H1 (cell line): ENCODE data around the gene NCKIPSD. TPM values are rescaled to one million over a fixed set of nuclear protein-coding genes. Genes with fewer than 3 reads are reported as not detected.

Source experiments
- CTCF ChIA-PET: fragments of 300-600 bp; sonication (Branson Sonifier 250); formaldehyde crosslinking; loops from one replicate; lab custom pipeline; 2021; ENCODE audit not compliant: partially characterized antibody; lab: Charles Lee
- POLR2A ChIA-PET: fragments of 300-600 bp; sonication (Branson Sonifier 250); formaldehyde crosslinking; loops from one replicate; lab custom pipeline; 2021; ENCODE audit warnings: inconsistent platforms; ENCODE audit not compliant: partially characterized antibody; lab: Charles Lee
- DNase-seq, 2 experiments: peaks; one replicate each; pipeline versions ENCODE4 v3.0.0 to v3.0.0-alpha.2; 2010 to 2022; ENCODE audit warnings: low spot score in 2 of 2, low read depth in 1 of 2, mixed read lengths in 1 of 2
- FAIRE-seq: peaks from 2 replicates; lab custom pipeline; 2011; peaks lifted over from hg19 to GRCh38; lab: Jason Lieb, UNC
- H2AFZ ChIP-seq: 2 replicates; pipeline ENCODE4 v1.8.1; 2012; ENCODE audit warnings: low read length, inconsistent platforms
- H2AK5ac ChIP-seq: 2 replicates; pipeline ENCODE4 v1.6.1; 2013; ENCODE audit warnings: low read depth, low read length
- H2BK120ac ChIP-seq: replicated peaks from 2 replicates; pipeline ENCODE3; 2013; ENCODE audit warnings: low read depth, low read length, inconsistent platforms
- H2BK12ac ChIP-seq: 2 replicates; pipeline ENCODE4 v1.6.1; 2013; ENCODE audit warnings: low read depth, low read length
- H2BK15ac ChIP-seq: 2 replicates; pipeline ENCODE4 v1.6.1; 2013; ENCODE audit warnings: low read length
- H2BK20ac ChIP-seq: 2 replicates; pipeline ENCODE4 v1.6.1; 2013; ENCODE audit warnings: low read length
- H2BK5ac ChIP-seq: 2 replicates; pipeline ENCODE4 v1.6.1; 2013; ENCODE audit warnings: low read depth, low read length
- H3K14ac ChIP-seq: 2 replicates; pipeline ENCODE4 v1.6.1; 2013; ENCODE audit warnings: inconsistent platforms; ENCODE audit not compliant: insufficient read length
- H3K18ac ChIP-seq: 2 replicates; pipeline ENCODE4 v1.6.1; 2013; ENCODE audit warnings: low read length; ENCODE audit errors: extremely low read depth
- H3K23ac ChIP-seq: 2 replicates; pipeline ENCODE4 v1.6.1; 2013; ENCODE audit warnings: inconsistent platforms; ENCODE audit not compliant: insufficient read length
- H3K23me2 ChIP-seq: 2 replicates; pipeline ENCODE4 v1.6.1; 2013; ENCODE audit warnings: low read depth, low read length
- H3K27ac ChIP-seq: 2 replicates; pipeline ENCODE4 v1.6.1; 2011; ENCODE audit warnings: low read depth, low read length, inconsistent platforms
- H3K27me3 ChIP-seq, 4 experiments: replicated peaks in 1 of 4; 1 replicate in 1 of 4; 2 replicates in 3 of 4; pipeline versions ENCODE4 v1.6.1 to v1.8.1; 2011 to 2013; ENCODE audit warnings: low read length in 3 of 4, mild to moderate bottlenecking in 3 of 4, inconsistent platforms in 2 of 4, mixed read lengths in 2 of 4, moderate library complexity in 1 of 4; ENCODE audit not compliant: control insufficient read depth in 3 of 4, insufficient read depth in 3 of 4; ENCODE audit errors: extremely low read depth in 1 of 4
- H3K36me3 ChIP-seq, 4 experiments: 2 replicates each; pipeline versions ENCODE4 v1.6.1 to v1.8.1; 2011 to 2013; ENCODE audit warnings: mild to moderate bottlenecking in 4 of 4, low read length in 3 of 4, moderate library complexity in 2 of 4, control low read depth in 1 of 4, inconsistent platforms in 1 of 4; ENCODE audit not compliant: insufficient read depth in 4 of 4, control insufficient read depth in 2 of 4
- H3K4ac ChIP-seq: replicated peaks from 2 replicates; pipeline ENCODE3; 2013; ENCODE audit warnings: low read length, low read depth, mixed read lengths, inconsistent platforms; ENCODE audit not compliant: insufficient read length
- H3K4me1 ChIP-seq, 4 experiments: replicated peaks in 1 of 4; 1 replicate in 1 of 4; 2 replicates in 3 of 4; pipeline versions ENCODE4 v1.6.1 to v1.8.1; 2011 to 2013; ENCODE audit warnings: low read length in 3 of 4, inconsistent platforms in 2 of 4, mixed read lengths in 1 of 4; ENCODE audit not compliant: insufficient read depth in 4 of 4, control insufficient read depth in 3 of 4
- H3K4me2 ChIP-seq, 2 experiments: 2 replicates each; pipeline versions ENCODE4 v1.6.1 to v1.8.1; 2011 to 2013; ENCODE audit warnings: low read depth in 2 of 2, low read length in 2 of 2, control low read depth in 1 of 2, inconsistent platforms in 1 of 2, mild to moderate bottlenecking in 1 of 2; ENCODE audit not compliant: insufficient read depth in 1 of 2
- H3K4me3 ChIP-seq, 4 experiments: fragments of 200-600, 300-600 bp in 1 of 4; sonication (generic), shearing (Covaris generic), sonication (Bioruptor Twin) in 1 of 4; 2 replicates each; pipeline versions ENCODE4 v1.5.1 to v1.8.1; 2011 to 2016; ENCODE audit warnings: low read length in 4 of 4, low read depth in 3 of 4, control low read depth in 2 of 4, inconsistent platforms in 2 of 4, mild to moderate bottlenecking in 2 of 4, mixed read lengths in 1 of 4, moderate library complexity in 1 of 4; ENCODE audit not compliant: insufficient read depth in 2 of 4; ENCODE audit errors: extremely low read depth in 1 of 4
- H3K56ac ChIP-seq: replicated peaks from 2 replicates; pipeline ENCODE3; 2013; ENCODE audit warnings: low read depth, mild to moderate bottlenecking, mixed read lengths, low read length, inconsistent platforms; ENCODE audit not compliant: insufficient read length
- H3K79me1 ChIP-seq: 2 replicates; pipeline ENCODE4 v1.6.1; 2013; ENCODE audit warnings: low read depth, low read length, control low read depth
- H3K79me2 ChIP-seq, 2 experiments: 2 replicates each; pipeline versions ENCODE4 v1.6.1 to v1.8.1; 2012 to 2013; ENCODE audit warnings: low read length in 2 of 2, mild to moderate bottlenecking in 2 of 2, inconsistent platforms in 1 of 2; ENCODE audit not compliant: insufficient read depth in 2 of 2, control insufficient read depth in 1 of 2
- H3K9ac ChIP-seq, 4 experiments: replicated peaks in 1 of 4; 1 replicate in 1 of 4; 2 replicates in 3 of 4; pipeline versions ENCODE4 v1.6.1 to v1.8.1; 2011 to 2013; ENCODE audit warnings: low read depth in 3 of 4, low read length in 3 of 4, control low read depth in 2 of 4, mild to moderate bottlenecking in 2 of 4, moderate library complexity in 2 of 4, inconsistent platforms in 1 of 4; ENCODE audit errors: extremely low read depth in 1 of 4
- H3K9me3 ChIP-seq, 2 experiments: 2 replicates each; pipeline versions ENCODE4 v1.6.1 to v1.8.1; 2012 to 2013; ENCODE audit warnings: mild to moderate bottlenecking in 2 of 2, moderate library complexity in 2 of 2, control low read depth in 1 of 2, inconsistent platforms in 1 of 2, low read depth in 1 of 2, low read length in 1 of 2, mixed read lengths in 1 of 2; ENCODE audit not compliant: insufficient read depth in 2 of 2
- H4K20me1 ChIP-seq, 2 experiments: replicated peaks in 1 of 2; 2 replicates each; pipeline versions ENCODE3 to v1.8.1; 2011 to 2013; ENCODE audit warnings: inconsistent platforms in 2 of 2, low read length in 2 of 2, mild to moderate bottlenecking in 1 of 2; ENCODE audit not compliant: insufficient read depth in 2 of 2, control insufficient read depth in 1 of 2
- H4K5ac ChIP-seq: 2 replicates; pipeline ENCODE4 v1.6.1; 2013; ENCODE audit warnings: low read length, low read depth, mixed read lengths, inconsistent platforms; ENCODE audit not compliant: insufficient read length
- H4K8ac ChIP-seq: 2 replicates; pipeline ENCODE4 v1.8.0; 2013; ENCODE audit warnings: mild to moderate bottlenecking, moderate library complexity, low read length, inconsistent platforms; ENCODE audit not compliant: insufficient read depth; ENCODE audit errors: extremely low read depth
- H4K91ac ChIP-seq: replicated peaks from 2 replicates; pipeline ENCODE3; 2013; ENCODE audit warnings: low read length, mixed read lengths, inconsistent platforms; ENCODE audit not compliant: insufficient read length
- ASH2L ChIP-seq: fragments of 200-600, 300-600 bp; sonication (generic); IDR thresholded peaks from one replicate; pipeline ENCODE4 v1.7.1; 2017; ENCODE audit warnings: low read length
- BCL11A ChIP-seq, 2 experiments: IDR thresholded peaks; one replicate each; pipeline ENCODE4 v1.6.1; 2011; ENCODE audit warnings: low read depth in 2 of 2, low read length in 2 of 2, mild to moderate bottlenecking in 2 of 2
- CBX5 ChIP-seq: fragments of 300-800, 300-1000 bp; sonication (generic); IDR thresholded peaks from 2 replicates; pipeline ENCODE4 v1.7.1; 2016; ENCODE audit warnings: antibody characterized with exemption, low read length, low read depth
- EGR1 ChIP-seq: IDR thresholded peaks from 2 replicates; pipeline ENCODE4 v1.6.1; 2011; ENCODE audit warnings: low read depth, low read length, borderline replicate concordance
- HDAC2 ChIP-seq, 2 experiments: fragments of 300-600 bp in 1 of 2; sonication (generic) in 1 of 2; IDR thresholded peaks; 2 replicates each; pipeline ENCODE4 v1.6.1; 2011 to 2012; ENCODE audit warnings: low read depth in 2 of 2, low read length in 2 of 2, mild to moderate bottlenecking in 2 of 2, moderate library complexity in 2 of 2, borderline replicate concordance in 1 of 2, inconsistent platforms in 1 of 2
- JUND ChIP-seq: IDR thresholded peaks from 2 replicates; pipeline ENCODE4 v1.6.1; 2011; ENCODE audit warnings: mild to moderate bottlenecking, improper control_type of control experiment, low read length
- KDM1A ChIP-seq: fragments of 200-600, 300-600 bp; sonication (generic); IDR thresholded peaks from 2 replicates; pipeline ENCODE4 v1.7.1; 2016; ENCODE audit warnings: mild to moderate bottlenecking, low read length, borderline replicate concordance
- POLR2A ChIP-seq, 2 experiments: IDR thresholded peaks; 1 replicate in 1 of 2; 2 replicates in 1 of 2; pipeline ENCODE4 v1.6.1; 2011; ENCODE audit warnings: low read depth in 2 of 2, low read length in 2 of 2, mild to moderate bottlenecking in 2 of 2; ENCODE audit errors: control extremely low read depth in 1 of 2
- RBBP5 ChIP-seq: IDR thresholded peaks from 2 replicates; pipeline ENCODE4 v1.7.1; 2012; ENCODE audit warnings: low read depth, mild to moderate bottlenecking, inconsistent platforms, low read length, moderate library complexity, borderline replicate concordance
- RNF2 ChIP-seq: fragments of 200-900, 300-1000 bp; sonication (generic); IDR thresholded peaks from 2 replicates; pipeline ENCODE4 v1.7.1; 2016; ENCODE audit warnings: borderline replicate concordance, low read depth, mild to moderate bottlenecking, antibody characterized with exemption, low read length; ENCODE audit not compliant: poor library complexity, severe bottlenecking; ENCODE audit errors: missing control alignments
- SAP30 ChIP-seq: fragments of 300-600 bp; sonication (generic); IDR thresholded peaks from 2 replicates; pipeline ENCODE4 v1.7.1; 2012; ENCODE audit warnings: low read length, moderate library complexity, mild to moderate bottlenecking, inconsistent platforms; ENCODE audit not compliant: insufficient read depth, insufficient replicate concordance
- TEAD4 ChIP-seq: IDR thresholded peaks from 2 replicates; pipeline ENCODE4 v1.6.1; 2012; ENCODE audit warnings: low read depth, low read length, inconsistent platforms, mixed read lengths
- WGBS, 2 experiments: shearing (Covaris generic) in 1 of 2; methylation state at CpG; one replicate each; pipeline versions ENCODE4 v1.1.6 to v1.1.7; 2013 to 2015; ENCODE audit warnings: low lambda C conversion rate in 2 of 2, mixed read lengths in 2 of 2, inconsistent platforms in 1 of 2, low coverage in 1 of 2, missing lambda C conversion rate in 1 of 2; ENCODE audit not compliant: insufficient replicate concordance in 2 of 2, insufficient coverage in 1 of 2, insufficient read length in 1 of 2; ENCODE audit errors: extremely low coverage in 1 of 2, missing lambda C conversion rate in 1 of 2; 5-methylcytosine and 5-hydroxymethylcytosine counted together
- polyA plus RNA-seq, 7 experiments: library from polyadenylated mRNA; depleted of rRNA in 3 of 7; stranded (reverse) in 5 of 7; unstranded in 2 of 7; fragments of >200 nt in 5 of 7; fragments of 200-250 nt in 2 of 7; gene quantifications; 1 replicate in 5 of 7; 2 replicates in 1 of 7; 4 replicates in 1 of 7; pipeline versions ENCODE4 v1.2.1 to v1.2.3, GENCODE V29; 2011 to 2013; ENCODE audit warnings: missing spikeins in 2 of 7, mixed read lengths in 2 of 7
- total RNA-seq: library from RNA; stranded (reverse); fragmentation: NEBNext Ultra II Directional; extraction: Animal tissue kit (Norgen Biotek cat#: 25700); gene quantifications from 2 replicates; pipeline ENCODE4 v1.2.1, GENCODE V29; 2021

NCKIPSD gene
- total and polyA plus RNA-seq, 2 of the 8 experiments (the other 6 are each of a cell fraction or from before 2014, with no cell fraction given), result 34.7 to 91.8 TPM

DNA sequence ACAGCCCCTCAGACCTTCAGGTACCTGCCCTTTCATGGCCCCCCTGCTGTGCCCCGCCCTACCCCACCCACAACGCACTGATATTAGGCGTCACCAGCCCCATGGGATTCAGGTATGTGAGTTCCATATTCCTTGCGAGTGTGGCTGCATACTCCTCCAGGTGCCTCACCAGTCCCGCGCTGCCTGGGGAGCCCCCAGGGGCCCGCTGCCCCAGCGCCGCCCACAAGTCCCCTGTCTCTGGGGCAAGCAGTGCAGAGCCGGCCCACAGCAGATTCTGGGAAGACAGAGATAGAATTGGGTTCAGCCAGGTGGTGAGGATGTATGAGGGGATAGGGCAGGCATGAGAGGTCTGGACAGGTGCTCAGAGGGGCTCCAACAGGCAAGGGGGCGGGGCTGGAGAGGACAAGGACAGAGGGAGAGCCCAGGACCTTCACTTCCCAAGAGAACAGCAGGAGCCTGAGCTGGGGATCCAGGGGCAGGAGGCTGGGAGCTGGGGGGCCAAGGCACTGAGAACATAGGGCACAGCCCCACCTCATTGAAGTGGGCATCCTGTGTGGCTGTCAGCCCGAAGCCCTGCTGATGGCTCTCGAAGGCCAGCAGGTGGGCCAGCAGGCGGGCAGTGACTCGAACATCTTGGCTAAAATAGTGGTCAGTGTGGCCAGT is 37.4 kb downstream of the NCKIPSD start:
- H2BK12ac ChIP-seq, result no peak overlapping the region
- H2BK120ac ChIP-seq, result no peak overlapping the region
- 0 out of 2 replicates have a peak, but pooled peaks cover 2% of the 10 kb centered on the region for H3K23me2 ChIP-seq
- no peaks in the 10 kb centered on the region for H3K79me1 ChIP-seq
- H3K9ac ChIP-seq, result peak overlapping the region in 1 of 4 experiments; percentile 28; a peak in 1 of 7 replicates
- peaks cover 0 to 29% (median 13%) of the 10 kb centered on the region in 4 experiments; a peak in 5 of 8 replicates for H3K36me3 ChIP-seq
- FAIRE-seq, result no peak
- H2BK20ac ChIP-seq, result no peak overlapping the region
- H3K27me3 ChIP-seq, result no peaks in the 10 kb centered on the region
- no peak overlapping the region for H3K4ac ChIP-seq
- no peak overlapping the region for H3K27ac ChIP-seq
- H2AFZ ChIP-seq, result no peak overlapping the region
- no peaks in the 10 kb centered on the region for H3K9me3 ChIP-seq
- no peaks in the 10 kb centered on the region for H3K4me1 ChIP-seq
- no peak overlapping the region for H4K5ac ChIP-seq
- no peak overlapping the region for H3K18ac ChIP-seq
- H4K8ac ChIP-seq, result no peak overlapping the region
- H2BK5ac ChIP-seq, result no peak overlapping the region
- H3K14ac ChIP-seq, result no peak overlapping the region
- ChIA-PET POLR2A (interaction anchor here (0.8 to 10.5 kb wide), 4 partner anchors 11 to 192 kb away, joined by 3 to 111 read pairs (median 32); partner anchors contain the start of genes CELSR3 and SLC26A6), CTCF (interaction anchor here (1.6 kb wide), 2 partner anchors 17 to 212 kb away, joined by 4 read pairs; no protein-coding TSS in a partner anchor)
- no peaks in the 10 kb centered on the region for H3K79me2 ChIP-seq
- H2BK15ac ChIP-seq, result no peak overlapping the region
- H3K4me3 ChIP-seq, result no peak overlapping the region
- WGBS, 2 experiments, result 96% methylated on average over 15 of the region's 15 CpGs; no CpG with 5 or more reads in 1 of the 2 experiments
- H3K4me2 ChIP-seq, result no peak overlapping the region
- H2AK5ac ChIP-seq, result no peak overlapping the region
- no peak overlapping the region for H3K23ac ChIP-seq
- no peak overlapping the region for H4K91ac ChIP-seq
- DNase-seq, result no peak
- H3K56ac ChIP-seq, result no peak overlapping the region
- peaks cover 0 to 17% of the 10 kb centered on the region in 2 experiments for H4K20me1 ChIP-seq
- TF ChIP-seq SAP30, result no peak
- no peak for TF ChIP-seq ASH2L
- no peak for TF ChIP-seq RBBP5
- TF ChIP-seq POLR2A (IDR thresholded peaks at IDR 0.05; ENCODE audit: control extremely low read depth in 1 of 2, low read depth in 2 of 2, low read length in 2 of 2), result no peak
- TF ChIP-seq CBX5, result no peak
- no peak for TF ChIP-seq TEAD4
- no peak for TF ChIP-seq RNF2
- no peak for TF ChIP-seq KDM1A
- no peak for TF ChIP-seq HDAC2 (IDR thresholded peaks at IDR 0.05; ENCODE audit: borderline replicate concordance in 1 of 2, low read depth in 2 of 2, low read length in 2 of 2)
- no peak for TF ChIP-seq JUND
- no peak for TF ChIP-seq BCL11A (IDR thresholded peaks at IDR 0.05; ENCODE audit: low read depth in 2 of 2, low read length in 2 of 2)
- TF ChIP-seq EGR1, result no peak
